Kidney glomerular epithelial cell (primary cell): ENCODE results near the gene MEGF6.
A peak's percentile ranks its signal among the peaks of the same experiment; 100 is the strongest.

Experiments
- DNase-seq: peaks from one replicate; lab custom pipeline; 2025; lab: John Stamatoyannopoulos, UW

Gene MEGF6

DNA sequence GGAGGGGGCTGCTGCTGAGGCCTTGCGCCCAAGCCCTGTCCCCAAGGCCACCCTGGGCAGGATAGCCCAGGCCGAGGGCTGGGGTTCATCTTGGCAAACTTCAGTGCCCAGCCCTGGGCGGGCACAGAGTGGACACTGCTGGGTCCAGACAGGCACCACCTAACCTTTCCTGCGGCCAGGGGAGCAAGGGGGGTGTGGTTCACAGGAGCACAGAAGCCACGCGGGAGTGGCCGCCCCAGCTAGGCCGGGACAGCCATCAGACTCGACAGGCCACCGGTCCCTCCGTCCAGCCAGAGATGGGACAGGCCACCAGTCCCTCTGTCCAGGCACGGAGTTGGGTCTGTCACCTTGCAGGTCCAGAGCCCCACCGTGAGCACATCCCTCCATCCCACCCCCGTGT, 127.9 kb downstream of the MEGF6 start:
- no peak for DNase-seq

DNA sequence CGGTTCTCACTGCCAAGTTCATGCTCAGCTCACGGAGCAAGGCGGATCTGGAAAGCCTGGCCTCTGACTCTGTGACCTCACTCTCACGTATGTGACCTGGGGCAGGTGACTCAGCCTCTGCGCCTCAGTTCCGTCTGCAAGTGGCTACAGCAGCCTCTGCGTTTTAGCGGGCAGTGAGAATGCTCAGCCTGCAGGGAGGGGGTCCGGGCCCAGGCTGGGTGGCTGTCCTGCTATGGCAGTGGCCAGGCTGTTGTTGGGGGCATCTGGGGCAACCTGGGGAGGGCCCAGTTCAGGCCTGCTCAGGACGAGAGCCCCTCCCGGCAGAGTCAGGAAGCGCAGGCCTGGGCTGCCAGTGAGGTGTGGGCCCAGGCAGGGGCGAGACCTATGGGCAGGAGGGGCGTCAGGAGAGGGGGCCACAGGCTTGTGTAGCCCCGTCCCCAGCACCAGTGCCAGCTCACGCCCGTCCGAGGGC, 128.9 kb downstream of the MEGF6 start:
- DNase-seq, result no peak

DNA sequence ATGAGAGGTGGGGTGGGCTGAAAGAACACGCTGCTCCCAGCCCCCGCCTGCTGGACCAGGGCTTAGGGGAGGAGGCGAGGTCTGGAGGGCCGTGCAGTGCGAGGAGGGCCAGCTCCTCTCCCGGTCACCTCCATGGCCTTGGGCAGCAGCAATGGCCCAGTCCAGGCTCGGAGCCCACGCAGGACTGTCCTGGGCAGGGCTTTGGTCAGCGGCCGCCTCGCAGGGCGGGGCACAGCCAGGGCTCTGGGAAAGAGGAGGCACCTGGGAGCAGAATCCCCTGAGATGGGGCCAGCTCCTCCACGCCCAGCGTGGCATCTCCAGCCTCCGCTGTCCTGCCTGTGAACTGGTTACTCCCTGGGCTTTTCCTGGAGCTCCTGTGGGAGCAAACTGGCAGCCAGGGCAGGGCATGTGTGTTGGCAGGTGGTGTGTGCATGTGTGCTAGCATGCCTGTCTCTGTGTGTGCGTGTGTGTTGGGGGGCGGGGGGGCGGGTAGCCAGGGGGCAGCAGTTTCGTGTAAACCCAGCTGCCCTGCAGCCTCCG, 129.4 kb downstream of the MEGF6 start:
- DNase-seq, result no peak

DNA sequence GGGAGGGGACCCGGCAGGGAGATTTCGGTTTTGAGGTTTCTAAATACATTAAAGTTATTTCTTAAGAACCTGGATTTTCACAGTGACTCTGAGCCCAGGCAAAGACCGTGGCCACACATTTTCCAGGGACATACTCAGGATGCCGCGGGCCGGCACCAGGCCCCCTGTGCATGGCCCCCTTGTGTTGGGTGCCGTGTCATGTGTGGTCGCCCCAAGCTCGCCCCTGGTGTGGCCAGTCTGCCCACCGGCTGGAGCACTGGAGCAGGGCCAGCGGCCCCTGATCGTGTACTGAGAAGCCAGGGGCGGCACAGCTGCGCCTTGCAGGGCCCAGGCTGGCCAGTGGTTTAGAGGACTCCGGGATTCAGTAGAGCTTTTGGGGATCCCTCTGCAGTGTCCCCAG, 130.3 kb downstream of the MEGF6 start:
- DNase-seq, result no peak

- no peak for DNase-seq
These were observed 131.0 kb downstream of the MEGF6 start for GRCh38 chr1:3480369-3480719.

DNA sequence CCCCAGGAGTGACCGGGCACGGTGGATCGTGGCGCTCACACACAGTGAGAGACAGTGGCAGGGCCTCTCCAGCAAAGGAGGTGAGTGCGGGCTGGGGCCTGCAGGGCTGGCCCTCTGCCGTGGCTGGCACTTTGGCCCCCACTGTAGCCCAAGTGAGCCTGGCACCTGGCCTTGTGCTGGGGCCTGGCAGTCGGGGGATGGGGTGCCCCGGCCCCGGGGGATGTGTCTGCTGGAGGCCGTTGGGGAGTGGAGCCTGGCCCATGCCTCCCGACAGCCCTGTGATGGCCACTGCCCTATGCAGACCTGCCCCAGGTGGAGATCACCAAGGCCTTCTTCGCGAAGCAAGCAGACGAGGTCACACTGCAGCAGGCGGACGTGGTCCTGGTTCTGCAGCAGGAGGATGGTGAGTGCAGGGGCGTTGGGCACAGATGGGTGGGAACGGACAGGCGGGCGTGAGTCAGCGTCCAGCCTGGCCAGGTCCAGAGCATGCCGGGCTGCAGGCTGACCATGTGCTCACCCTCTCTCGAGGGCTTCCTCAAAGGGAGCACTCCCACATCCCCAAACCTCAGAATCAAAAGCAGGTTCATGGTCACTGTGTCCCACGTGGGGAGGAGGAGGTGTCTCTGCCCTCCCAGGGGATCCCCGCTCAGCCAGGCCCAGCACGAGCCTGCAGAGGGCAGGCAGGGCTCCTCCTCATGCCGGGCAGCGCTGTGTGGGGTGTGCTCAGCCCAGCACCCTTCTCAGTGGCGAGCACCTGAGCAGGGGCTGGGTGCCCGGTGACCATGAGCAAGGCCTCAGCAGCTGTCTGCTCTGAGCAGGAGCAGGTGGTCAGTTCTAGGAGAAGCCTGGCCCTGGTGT, 131.6 kb downstream of the MEGF6 start:
- DNase-seq, result no peak

DNA sequence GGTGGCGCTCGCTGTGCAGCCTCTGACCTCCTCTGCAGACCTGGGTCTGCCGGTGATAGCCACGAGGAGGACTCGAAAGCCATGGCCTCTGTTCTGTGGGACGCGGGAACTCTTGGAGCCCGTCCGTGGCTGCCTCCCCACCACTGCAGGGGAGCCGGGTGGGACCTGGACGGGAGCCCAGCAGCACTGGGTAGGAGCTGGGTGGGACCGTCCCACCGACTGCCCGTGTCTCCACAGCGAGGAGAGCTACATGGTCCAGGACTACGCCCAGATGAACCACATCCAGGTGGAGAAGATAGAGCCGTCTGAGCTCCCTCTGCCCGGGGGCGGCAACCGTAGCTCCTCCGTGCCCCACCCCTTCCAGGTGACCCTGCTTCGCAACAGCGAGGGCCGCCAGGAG, 133.1 kb downstream of the MEGF6 start:
- no peak for DNase-seq

DNA sequence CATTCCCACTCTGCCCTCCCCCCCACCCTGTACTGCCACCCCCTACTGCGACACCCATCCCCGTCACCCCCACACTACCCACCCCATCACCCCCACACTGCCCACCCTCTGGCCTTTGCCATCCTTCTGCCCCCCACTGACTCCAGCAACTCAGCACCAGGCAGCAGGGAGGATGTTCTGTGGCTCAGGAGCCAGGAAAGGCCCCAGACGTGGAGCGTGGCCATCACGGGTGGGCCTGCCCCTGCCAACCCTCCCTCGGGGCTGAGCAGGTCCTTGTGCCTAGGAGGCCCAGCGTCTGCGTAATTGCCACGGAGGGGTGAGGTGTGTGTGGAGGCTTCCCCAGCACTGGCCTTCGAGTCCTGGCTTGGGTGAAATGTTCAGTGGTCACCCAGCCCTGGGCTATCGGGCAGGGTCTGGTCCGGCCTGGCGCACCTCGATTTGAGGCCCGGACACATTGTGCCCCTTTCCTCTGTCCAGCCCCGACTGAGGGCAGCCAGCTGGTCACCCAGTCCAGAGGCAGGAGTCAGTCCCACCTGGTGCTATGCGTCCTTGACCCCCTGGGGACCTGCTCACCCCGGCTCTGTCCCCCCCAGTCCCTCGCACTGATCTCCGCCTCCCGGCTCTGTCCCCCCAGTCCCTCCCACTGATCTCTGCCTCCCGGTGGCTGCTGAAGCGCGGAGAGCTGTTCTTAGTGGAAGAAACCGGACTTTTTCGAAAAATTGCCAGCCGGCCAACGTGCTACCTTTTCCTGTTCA, 133.9 kb downstream of the MEGF6 start:
- DNase-seq, result no peak

GRCh38 chr1:3476666-3477065, 134.6 kb downstream of the MEGF6 start:
- no peak for DNase-seq

DNA sequence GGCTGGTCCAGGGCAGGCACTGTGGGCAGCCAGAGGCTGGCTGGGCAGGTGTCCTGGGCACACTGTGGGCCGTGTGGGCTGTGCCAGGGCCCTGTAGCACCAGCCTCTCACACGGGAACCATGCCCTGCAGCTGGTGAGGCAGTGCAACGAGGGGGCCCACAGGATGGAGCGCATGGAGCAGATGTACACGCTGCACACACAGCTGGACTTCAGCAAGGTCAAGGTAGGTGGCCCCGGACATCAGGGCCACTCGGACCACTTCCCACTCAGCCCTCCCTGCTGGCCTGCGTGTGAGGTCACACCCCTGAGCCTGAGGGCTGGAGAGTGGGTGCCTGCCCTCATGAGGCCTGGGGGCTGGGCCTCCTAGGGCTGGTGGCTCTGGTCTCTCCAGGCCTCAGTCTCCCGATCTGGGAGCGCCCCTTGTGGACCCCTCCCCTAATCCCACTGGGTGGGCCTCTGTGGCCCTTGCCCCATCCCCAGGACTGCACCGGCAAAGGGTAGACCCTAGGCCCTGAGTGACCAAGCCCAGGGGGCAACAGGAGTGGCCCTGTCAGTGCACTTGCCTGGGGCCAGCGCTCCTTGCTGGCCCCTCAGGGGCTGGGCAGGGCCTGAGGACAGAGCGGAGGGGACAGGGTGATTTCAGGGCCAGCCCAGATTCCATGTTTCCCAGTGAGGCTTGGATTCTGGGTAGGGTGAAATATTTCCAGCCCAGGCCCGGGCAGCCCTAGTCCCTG, 135.3 kb downstream of the MEGF6 start:
- DNase-seq, result no peak

DNA sequence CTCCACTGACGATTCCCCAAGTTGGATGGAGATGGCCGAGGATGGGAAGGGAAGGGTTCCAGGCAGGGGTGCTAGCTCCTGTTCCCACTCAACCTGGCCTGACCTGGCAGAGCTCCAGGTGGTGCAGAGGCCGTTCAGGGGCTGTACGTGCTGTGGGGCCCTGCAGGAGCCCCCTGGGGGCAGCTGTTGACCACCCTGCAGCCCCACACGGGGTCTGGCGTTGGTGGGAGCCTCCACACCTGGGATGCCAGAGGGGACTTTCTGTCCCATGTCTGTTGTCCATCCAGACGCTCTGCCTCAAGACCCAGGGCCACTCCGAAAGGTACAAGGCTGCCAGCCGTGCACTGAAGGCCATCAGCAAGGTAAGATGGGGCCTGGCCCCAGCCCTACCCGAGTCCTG, 136.9 kb downstream of the MEGF6 start:
- no peak for DNase-seq

- DNase-seq, result no peak
These were observed 137.3 kb downstream of the MEGF6 start for GRCh38 chr1:3474016-3474415.

GRCh38 chr1:3473381-3473844, 137.9 kb downstream of the MEGF6 start:
- DNase-seq, result no peak

GRCh38 chr1:3472906-3473305, 138.4 kb downstream of the MEGF6 start:
- no peak for DNase-seq

GRCh38 chr1:3472088-3472850, 139.0 kb downstream of the MEGF6 start:
- DNase-seq, result no peak

GRCh38 chr1:3471356-3472087, 139.8 kb downstream of the MEGF6 start:
- DNase-seq, result peak; percentile 51

DNA sequence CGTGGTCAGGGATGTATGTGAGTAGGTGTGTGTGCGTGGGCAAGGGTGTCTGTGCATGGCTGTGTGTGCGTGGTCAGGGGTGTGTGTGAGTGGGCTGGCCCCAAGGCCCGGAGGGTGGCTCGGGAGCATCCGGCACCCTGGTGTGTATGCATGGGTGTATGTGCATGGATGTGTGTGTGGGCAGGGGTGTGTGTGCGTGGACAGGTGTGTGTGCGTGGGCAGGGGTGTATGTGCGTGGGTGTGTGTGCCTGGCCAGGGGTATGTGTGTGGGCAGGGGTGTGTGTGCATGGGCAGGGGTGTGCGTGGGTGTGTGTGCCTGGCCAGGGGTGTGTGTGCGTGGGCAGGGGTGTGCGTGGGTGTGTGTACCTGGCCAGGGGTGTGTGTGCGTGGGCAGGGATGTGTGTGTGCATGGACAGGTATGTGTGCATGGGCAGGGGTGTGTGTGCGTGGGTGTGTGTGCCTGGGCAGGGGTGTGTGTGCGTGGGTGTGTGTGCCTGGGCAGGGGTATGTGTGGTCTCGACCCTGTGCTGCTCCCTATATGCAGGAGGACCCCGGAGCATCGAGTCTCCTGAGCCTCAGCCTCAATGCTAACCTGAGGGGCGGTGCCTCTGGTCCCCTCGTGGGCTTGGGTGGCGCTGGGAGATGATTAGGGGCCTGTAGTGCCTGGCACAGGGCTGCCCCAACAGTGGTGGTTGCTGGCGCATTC, 140.5 kb downstream of the MEGF6 start:
- no peak for DNase-seq

DNA sequence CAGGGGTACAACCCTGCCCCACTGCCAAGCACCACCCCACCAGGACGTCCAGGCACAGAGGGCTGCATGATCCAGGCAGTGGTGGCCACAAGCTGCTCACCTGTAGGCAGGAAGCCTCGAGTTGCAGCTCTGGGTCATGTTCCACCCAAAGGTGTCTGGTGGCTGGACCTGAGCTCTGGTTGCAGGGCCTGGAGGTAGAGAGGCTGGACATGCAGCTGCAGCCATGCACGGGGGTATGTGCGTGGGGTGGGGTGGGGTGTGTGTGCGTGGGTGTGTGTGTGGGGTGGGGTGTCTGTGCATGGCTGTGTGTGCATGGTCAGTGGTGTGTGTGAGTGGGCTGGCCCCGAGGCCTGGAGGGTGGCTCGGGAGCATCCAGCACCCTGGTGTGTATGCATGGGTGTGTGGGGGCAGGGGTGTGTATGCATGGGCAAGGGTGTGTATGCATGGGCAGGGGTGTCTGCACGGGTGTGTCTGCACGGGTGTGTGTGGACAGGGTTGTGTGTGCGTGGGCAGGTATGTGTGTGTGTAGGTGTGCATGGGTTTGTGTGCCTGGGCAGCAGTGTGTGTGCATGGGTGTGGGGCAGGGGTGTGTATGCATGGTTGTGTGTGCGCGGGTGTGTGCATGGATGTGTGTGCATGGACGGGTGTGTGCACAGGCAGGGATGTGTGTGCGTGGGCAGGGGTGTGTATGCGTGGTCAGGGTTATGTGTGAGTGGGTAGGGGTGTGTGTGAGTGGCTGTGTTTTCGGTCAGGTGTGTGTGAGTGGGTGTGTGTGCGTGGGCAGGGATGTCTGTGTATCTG, 141.3 kb downstream of the MEGF6 start:
- no peak for DNase-seq

GRCh38 chr1:3469104-3469848, 142.0 kb downstream of the MEGF6 start:
- DNase-seq, result no peak
